NCI-H1092 treated with DMSO at 0.1 percent for 48 hours (cell line): ENCODE data around the gene FEV.
"Not testable (repeated sequence)": the region's sequence is repeated elsewhere in the genome, so short reads cannot be mapped to it uniquely, and the experiment has no call there.

Experiments used
- DNase-seq: peaks from one replicate; lab custom pipeline; 2025; lab: John Stamatoyannopoulos, UW

The FEV gene

GRCh38 chr2:218944759-218945404 lies 40.1 kb downstream of the FEV start:
- DNase-seq, result no peak

- not testable (repeated sequence) for DNase-seq
Observed at GRCh38 chr2:218931751-218932150, 53.2 kb downstream of the FEV start.
